Measurements from ENCODE around the gene SEMA5B.

GRCh38 chr3:123025642-123026521, 1.7 kb downstream of the SEMA5B start:
- TF ChIP-seq POLR2AphosphoS5 (IDR thresholded peaks at IDR 0.05; ENCODE audit: low read depth, low read length), result no peak
- TF ChIP-seq, protein P1, sequence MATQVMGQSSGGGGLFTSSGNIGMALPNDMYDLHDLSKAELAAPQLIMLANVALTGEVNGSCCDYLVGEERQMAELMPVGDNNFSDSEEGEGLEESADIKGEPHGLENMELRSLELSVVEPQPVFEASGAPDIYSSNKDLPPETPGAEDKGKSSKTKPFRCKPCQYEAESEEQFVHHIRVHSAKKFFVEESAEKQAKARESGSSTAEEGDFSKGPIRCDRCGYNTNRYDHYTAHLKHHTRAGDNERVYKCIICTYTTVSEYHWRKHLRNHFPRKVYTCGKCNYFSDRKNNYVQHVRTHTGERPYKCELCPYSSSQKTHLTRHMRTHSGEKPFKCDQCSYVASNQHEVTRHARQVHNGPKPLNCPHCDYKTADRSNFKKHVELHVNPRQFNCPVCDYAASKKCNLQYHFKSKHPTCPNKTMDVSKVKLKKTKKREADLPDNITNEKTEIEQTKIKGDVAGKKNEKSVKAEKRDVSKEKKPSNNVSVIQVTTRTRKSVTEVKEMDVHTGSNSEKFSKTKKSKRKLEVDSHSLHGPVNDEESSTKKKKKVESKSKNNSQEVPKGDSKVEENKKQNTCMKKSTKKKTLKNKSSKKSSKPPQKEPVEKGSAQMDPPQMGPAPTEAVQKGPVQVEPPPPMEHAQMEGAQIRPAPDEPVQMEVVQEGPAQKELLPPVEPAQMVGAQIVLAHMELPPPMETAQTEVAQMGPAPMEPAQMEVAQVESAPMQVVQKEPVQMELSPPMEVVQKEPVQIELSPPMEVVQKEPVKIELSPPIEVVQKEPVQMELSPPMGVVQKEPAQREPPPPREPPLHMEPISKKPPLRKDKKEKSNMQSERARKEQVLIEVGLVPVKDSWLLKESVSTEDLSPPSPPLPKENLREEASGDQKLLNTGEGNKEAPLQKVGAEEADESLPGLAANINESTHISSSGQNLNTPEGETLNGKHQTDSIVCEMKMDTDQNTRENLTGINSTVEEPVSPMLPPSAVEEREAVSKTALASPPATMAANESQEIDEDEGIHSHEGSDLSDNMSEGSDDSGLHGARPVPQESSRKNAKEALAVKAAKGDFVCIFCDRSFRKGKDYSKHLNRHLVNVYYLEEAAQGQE (IDR thresholded peaks at IDR 0.05; ENCODE audit: insufficient read depth in 1 of 2, low read depth in 2 of 2, low read length in 2 of 2), result no peak
- no peak for TF ChIP-seq TAF1 (IDR thresholded peaks at IDR 0.05; ENCODE audit: borderline replicate concordance, insufficient read depth, low read length)
- TF ChIP-seq SIN3A (IDR thresholded peaks at IDR 0.05; ENCODE audit: borderline replicate concordance, insufficient read depth, low read length), result no peak

Measured in PFSK-1 (cell line).